ENCODE data around the gene RNASE13.

The RNASE13 gene

GRCh38 chr14:21075719-21076437 lies 41.3 kb upstream of the RNASE13 start:
- no peak for TF ChIP-seq CTCF (IDR thresholded peaks at IDR 0.05)
- TF ChIP-seq ZFX (IDR thresholded peaks at IDR 0.05; ENCODE audit: borderline replicate concordance) = no peak
- no peak overlapping the region for H3K27ac ChIP-seq

- no peak for TF ChIP-seq CTCF (IDR thresholded peaks at IDR 0.05)
- TF ChIP-seq ZFX (IDR thresholded peaks at IDR 0.05; ENCODE audit: borderline replicate concordance) = no peak
- no peak overlapping the region for H3K27ac ChIP-seq
These were observed 40.0 kb upstream of the RNASE13 start for GRCh38 chr14:21074398-21075272.

- TF ChIP-seq ZFX (IDR thresholded peaks at IDR 0.05; ENCODE audit: borderline replicate concordance) = no peak
- no peak for TF ChIP-seq CTCF (IDR thresholded peaks at IDR 0.05)
- no peak overlapping the region for H3K27ac ChIP-seq
These were observed 39.3 kb upstream of the RNASE13 start for GRCh38 chr14:21073921-21074320.

- no peak overlapping the region for H3K27ac ChIP-seq
- TF ChIP-seq CTCF (IDR thresholded peaks at IDR 0.05) (no peak), ZFX (IDR thresholded peaks at IDR 0.05; ENCODE audit: borderline replicate concordance) (no peak)
These were observed 38.3 kb upstream of the RNASE13 start for GRCh38 chr14:21072781-21073339.

GRCh38 chr14:21072031-21072473 lies 37.4 kb upstream of the RNASE13 start:
- TF ChIP-seq ZFX (IDR thresholded peaks at IDR 0.05; ENCODE audit: borderline replicate concordance) = no peak
- no peak overlapping the region for H3K27ac ChIP-seq

GRCh38 chr14:21071225-21072030 lies 36.8 kb upstream of the RNASE13 start:
- TF ChIP-seq ZFX (IDR thresholded peaks at IDR 0.05; ENCODE audit: borderline replicate concordance) (no peak), CTCF (IDR thresholded peaks at IDR 0.05) (no peak)
- H3K27ac ChIP-seq = no peak overlapping the region

- H3K27ac ChIP-seq = no peak overlapping the region
- TF ChIP-seq ZFX (IDR thresholded peaks at IDR 0.05; ENCODE audit: borderline replicate concordance) (no peak), CTCF (IDR thresholded peaks at IDR 0.05) (no peak)
These were observed 36.1 kb upstream of the RNASE13 start for GRCh38 chr14:21070610-21071224.

Measured in 22Rv1 (cell line).